K562 (cell line): ENCODE results near the gene WBP1L. TPM values are rescaled to one million over a fixed set of nuclear protein-coding genes. Genes with fewer than 3 reads are reported as not detected.

ENCODE experiments used
- ATAC-seq: fragments of 200-7000 bp; cut with Tn5 transposase; 3 replicates; pipeline ENCODE4 v1.9.1; 2020; ENCODE audit warnings: moderate library complexity
- BruUV-seq: library from RNA; stranded (reverse); fragments of 400-500 nt; replicated peaks from 2 replicates; lab custom pipeline; 2021; lab: Mats Ljungman, UMichigan
- CTCF ChIA-PET: fragments of 300-600 bp; formaldehyde crosslinking; extraction: SDS; loops from one replicate; lab custom pipeline; 2021; ENCODE audit warnings: low intra/inter-chr PET ratio; lab: Yijun Ruan, JAX
- POLR2A ChIA-PET: fragments of 300-600, 350-650 bp; sonication (Branson Sonifier 250); formaldehyde crosslinking; extraction: SDS; loops from one replicate; lab custom pipeline; 2021; ENCODE audit warnings: antibody characterized with exemption, inconsistent platforms; lab: Yijun Ruan, JAX
- DNase-seq, 4 experiments: peaks; one replicate each; pipeline versions ENCODE4 v3.0.0 to v3.0.0-alpha.2; 2011 to 2018; ENCODE audit warnings: low spot score in 3 of 4, mixed read lengths in 3 of 4; ENCODE audit errors: extremely low read depth in 1 of 4
- FAIRE-seq: peaks from 2 replicates; lab custom pipeline; 2011; peaks lifted over from hg19 to GRCh38; lab: Jason Lieb, UNC
- H2AFZ ChIP-seq: 2 replicates; pipeline ENCODE4 v1.6.0; 2011; ENCODE audit warnings: low read depth, low read length, control low read depth, inconsistent platforms
- H3K27ac ChIP-seq: fragments of 200-600 bp; 3 replicates; pipeline ENCODE4 v1.8.0; 2011; ENCODE audit warnings: low read depth, mild to moderate bottlenecking, control low read depth, inconsistent platforms, low read length, moderate library complexity, mixed read lengths; ENCODE audit errors: extremely low read depth
- H3K27me3 ChIP-seq, 2 experiments: fragments of 300-600 bp in 1 of 2; 2 replicates in 1 of 2; 3 replicates in 1 of 2; pipeline versions ENCODE4 v1.6.0 to v1.8.0; 2011; ENCODE audit warnings: inconsistent platforms in 2 of 2, low read length in 2 of 2, mild to moderate bottlenecking in 1 of 2, mixed read lengths in 1 of 2, moderate library complexity in 1 of 2; ENCODE audit not compliant: control insufficient read depth in 2 of 2, insufficient read depth in 2 of 2
- H3K36me3 ChIP-seq: fragments of 300-600 bp; 3 replicates; pipeline ENCODE4 v1.8.0; 2011; ENCODE audit warnings: mild to moderate bottlenecking, low read length, inconsistent platforms; ENCODE audit not compliant: control insufficient read depth, insufficient read depth
- H3K4me1 ChIP-seq, 2 experiments: fragments of 200-600 bp in 1 of 2; replicated peaks in 1 of 2; 2 replicates in 1 of 2; 3 replicates in 1 of 2; pipeline versions ENCODE4 v1.5.1 to v1.8.0; 2011; ENCODE audit warnings: inconsistent platforms in 2 of 2, low read length in 2 of 2, mild to moderate bottlenecking in 1 of 2, mixed read lengths in 1 of 2, moderate library complexity in 1 of 2; ENCODE audit not compliant: control insufficient read depth in 2 of 2, insufficient read depth in 2 of 2
- H3K4me2 ChIP-seq: 2 replicates; pipeline ENCODE4 v1.6.1; 2011; ENCODE audit warnings: low read length, control low read depth, inconsistent platforms, mixed read lengths; ENCODE audit not compliant: insufficient read depth
- H3K4me3 ChIP-seq: fragments of 200-600 bp; sonication (generic), shearing (Covaris generic); 2 replicates; pipeline ENCODE4 v1.5.1; 2016; ENCODE audit warnings: control low read depth, inconsistent platforms
- H3K79me2 ChIP-seq: fragments of 200-600 bp; 3 replicates; pipeline ENCODE4 v1.8.0; 2011; ENCODE audit warnings: low read length, inconsistent platforms; ENCODE audit not compliant: control insufficient read depth, insufficient read depth
- H3K9ac ChIP-seq, 2 experiments: 2 replicates each; pipeline versions ENCODE4 v1.6.0 to v1.6.1; 2011; ENCODE audit warnings: low read depth in 2 of 2, low read length in 2 of 2, control low read depth in 1 of 2, inconsistent platforms in 1 of 2, mild to moderate bottlenecking in 1 of 2, mixed read lengths in 1 of 2; ENCODE audit not compliant: insufficient read depth in 1 of 2
- H3K9me1 ChIP-seq: one replicate; pipeline ENCODE4 v1.6.0; 2011; ENCODE audit warnings: inconsistent platforms, mild to moderate bottlenecking, low read length, moderate library complexity; ENCODE audit not compliant: control insufficient read depth, insufficient read depth
- H3K9me3 ChIP-seq: replicated peaks from 2 replicates; pipeline ENCODE4 v1.5.1; 2011; ENCODE audit warnings: low read depth, low read length, inconsistent platforms; ENCODE audit not compliant: control insufficient read depth, insufficient read depth
- H4K20me1 ChIP-seq: replicated peaks from 2 replicates; pipeline ENCODE4 v1.6.1; 2011; ENCODE audit warnings: low read length, inconsistent platforms, mixed read lengths; ENCODE audit not compliant: control insufficient read depth, insufficient read depth
- CHD2 ChIP-seq: IDR thresholded peaks from 2 replicates; pipeline ENCODE4 v1.6.1; 2011; ENCODE audit warnings: low read depth, low read length
- ILF3 ChIP-seq: fragments of 450-650 bp; IDR thresholded peaks from 2 replicates; pipeline ENCODE4 v1.6.1; 2018; ENCODE audit warnings: antibody characterized with exemption, mild to moderate bottlenecking, moderate library complexity, borderline replicate concordance
- NFRKB ChIP-seq: fragments of 450-650 bp; IDR thresholded peaks from 2 replicates; pipeline ENCODE4 v1.6.1; 2016; ENCODE audit warnings: low read depth
- NONO ChIP-seq, 2 experiments: fragments of 200-400 bp in 1 of 2; fragments of 450-650 bp in 1 of 2; formaldehyde crosslinking in 1 of 2; IDR thresholded peaks; 2 replicates each; pipeline ENCODE4 v1.6.1; 2017; ENCODE audit warnings: low read depth in 2 of 2, mild to moderate bottlenecking in 2 of 2, moderate library complexity in 2 of 2, low read length in 1 of 2
- RBM17 ChIP-seq: fragments of 200-400 bp; formaldehyde crosslinking; IDR thresholded peaks from 2 replicates; pipeline ENCODE4 v1.6.1; 2017; ENCODE audit warnings: low read depth, mild to moderate bottlenecking, low read length, borderline replicate concordance
- SMAD2 ChIP-seq: fragments of 150-350 bp; IDR thresholded peaks from 2 replicates; pipeline ENCODE4 v1.6.1; 2014; ENCODE audit warnings: low read depth, mild to moderate bottlenecking, low read length
- SMC3 ChIP-seq: conservative IDR thresholded peaks from 2 replicates; pipeline ENCODE4 v1.6.1; 2011; ENCODE audit warnings: low read depth, low read length, improper control_type of control experiment; ENCODE audit not compliant: insufficient read depth
- SP1 ChIP-seq: sonication (generic); formaldehyde crosslinking; IDR thresholded peaks from 2 replicates; pipeline ENCODE4 v1.8.1; 2022; ENCODE audit warnings: mild to moderate bottlenecking, missing genetic modification reagents
- XRCC5 ChIP-seq: fragments of 200-400 bp; formaldehyde crosslinking; IDR thresholded peaks from 2 replicates; pipeline ENCODE4 v1.6.1; 2017; ENCODE audit warnings: low read depth, mild to moderate bottlenecking, low read length
- ZNF644 ChIP-seq: fragments of 200-800 bp; sonication (Bioruptor generic); IDR thresholded peaks from 2 replicates; pipeline ENCODE4 v1.6.1; 2016; ENCODE audit warnings: low read depth, missing genetic modification characterization, missing compliant biosample characterization
- ZNF696 ChIP-seq: fragments of 250-450 bp; sonication (Bioruptor Pico); conservative IDR thresholded peaks from 2 replicates; pipeline ENCODE4 v1.4.0; 2020; ENCODE audit warnings: mild to moderate bottlenecking, moderate library complexity
- WGBS: fragments of 100-300 bp; shearing (Covaris generic); methylation state at CpG from one replicate; pipeline ENCODE4 v1.1.6; 2016; ENCODE audit warnings: low coverage, mixed read lengths; ENCODE audit not compliant: insufficient coverage; ENCODE audit errors: missing lambda C conversion rate; 5-methylcytosine and 5-hydroxymethylcytosine counted together
- in situ Hi-C: fragments of 300-500 bp; cut with MboI; formaldehyde crosslinking; loops from 4 replicates; pipeline ENCODE4 v1.15.0; 2018; ENCODE audit warnings: inconsistent platforms, mixed read lengths
- intact Hi-C: fragments of 100-400 bp; cut with micrococcal nuclease; formaldehyde crosslinking; loops from 2 replicates; pipeline ENCODE4 v1.14.2; 2022
- polyA plus RNA-seq, 8 experiments: library from polyadenylated mRNA; depleted of rRNA in 4 of 8; stranded (reverse) in 5 of 8; unstranded in 3 of 8; fragments of >200 nt; fragmentation: Nextera tagmentation in 2 of 8; fragmentation: Illumina TruSeq in 1 of 8; extraction: Ambion mirVana in 2 of 8; extraction: Trizol in 1 of 8; gene quantifications; 2 replicates each; pipeline versions ENCODE4 v1.2.1 to v1.2.3, GENCODE V29; 2011 to 2014; ENCODE audit warnings: inconsistent platforms in 1 of 8, missing spikeins in 1 of 8
- total RNA-seq, 7 experiments: library from RNA; depleted of rRNA in 6 of 7; stranded (reverse); fragments of >200 nt in 6 of 7; fragmentation: Illumina TruSeq in 2 of 7; extraction: Trizol in 2 of 7; gene quantifications; 2 replicates each; pipeline versions ENCODE4 v1.2.1 to v1.2.3, GENCODE V29; 2011 to 2021; ENCODE audit warnings: low replicate concordance in 1 of 7
- TF ChIP-seq, protein P1 (sequence below): sonication (generic); formaldehyde crosslinking; IDR thresholded peaks from 2 replicates; pipeline ENCODE4 v1.8.0; 2022; ENCODE audit warnings: missing genetic modification reagents, mild to moderate bottlenecking, moderate library complexity, borderline replicate concordance
- TF ChIP-seq, protein P2 (sequence below): sonication (generic); formaldehyde crosslinking; IDR thresholded peaks from 2 replicates; pipeline ENCODE4 v1.8.0; 2022; ENCODE audit warnings: mild to moderate bottlenecking, low read depth, missing genetic modification reagents
- TF ChIP-seq, protein P3 (sequence below): fragments of 250-450 bp; sonication (Bioruptor Pico); IDR thresholded peaks from 2 replicates; pipeline ENCODE4 v1.5.0; 2020; ENCODE audit warnings: mild to moderate bottlenecking, borderline replicate concordance

The WBP1L gene
- total and polyA plus RNA-seq, 9 of the 15 experiments (the other 6 are each of a cell fraction or from before 2014, with no cell fraction given): 3.2 to 14.4 (median 11.3) TPM

GRCh38 chr10:102775201-102775934 is 31.6 kb downstream of the WBP1L start:
- H3K9me3 ChIP-seq: no peaks in the 10 kb centered on the region
- POLR2A ChIA-PET: interaction anchor here (0.7 to 1.9 kb wide), 2 partner anchors 10 to 12 kb away, joined by 3 to 6 read pairs; no protein-coding TSS in a partner anchor
- H3K4me1 ChIP-seq: peaks cover 35 to 48% of the 10 kb centered on the region in 2 experiments
- no peak for DNase-seq
- H3K4me2 ChIP-seq: peak overlapping the region; percentile 56; the same call in 1 of the 2 replicates
- H3K36me3 ChIP-seq: peaks cover 1% of the 10 kb centered on the region; the same call in 1 of the 3 replicates
- no peak for ATAC-seq
- CTCF ChIA-PET: no interaction called here
- H3K27ac ChIP-seq: peak overlapping the region; percentile 50; the same call in 1 of the 3 replicates
- no peak overlapping the region; a peak in 1 of 4 replicates for H3K9ac ChIP-seq
- no peak for TF ChIP-seq NONO (IDR thresholded peaks at IDR 0.05; ENCODE audit: low read depth in 2 of 2, low read length in 1 of 2)
- TF ChIP-seq SP1 (CRISPR knock-in tag): no peak
- TF ChIP-seq, protein P1, sequence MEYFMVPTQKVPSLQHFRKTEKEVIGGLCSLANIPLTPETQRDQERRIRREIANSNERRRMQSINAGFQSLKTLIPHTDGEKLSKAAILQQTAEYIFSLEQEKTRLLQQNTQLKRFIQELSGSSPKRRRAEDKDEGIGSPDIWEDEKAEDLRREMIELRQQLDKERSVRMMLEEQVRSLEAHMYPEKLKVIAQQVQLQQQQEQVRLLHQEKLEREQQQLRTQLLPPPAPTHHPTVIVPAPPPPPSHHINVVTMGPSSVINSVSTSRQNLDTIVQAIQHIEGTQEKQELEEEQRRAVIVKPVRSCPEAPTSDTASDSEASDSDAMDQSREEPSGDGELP: no peak
- TF ChIP-seq, protein P2, sequence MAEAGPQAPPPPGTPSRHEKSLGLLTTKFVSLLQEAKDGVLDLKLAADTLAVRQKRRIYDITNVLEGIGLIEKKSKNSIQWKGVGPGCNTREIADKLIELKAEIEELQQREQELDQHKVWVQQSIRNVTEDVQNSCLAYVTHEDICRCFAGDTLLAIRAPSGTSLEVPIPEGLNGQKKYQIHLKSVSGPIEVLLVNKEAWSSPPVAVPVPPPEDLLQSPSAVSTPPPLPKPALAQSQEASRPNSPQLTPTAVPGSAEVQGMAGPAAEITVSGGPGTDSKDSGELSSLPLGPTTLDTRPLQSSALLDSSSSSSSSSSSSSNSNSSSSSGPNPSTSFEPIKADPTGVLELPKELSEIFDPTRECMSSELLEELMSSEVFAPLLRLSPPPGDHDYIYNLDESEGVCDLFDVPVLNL (CRISPR knock-in tag): no peak
- no peak for TF ChIP-seq SMC3
- no peak for TF ChIP-seq SMAD2
- TF ChIP-seq XRCC5: no peak
- TF ChIP-seq NFRKB: no peak
- no peak for TF ChIP-seq ILF3
- no peak for TF ChIP-seq ZNF644 (tag)
- no peak for TF ChIP-seq CHD2
- TF ChIP-seq ZNF696 (CRISPR knock-in tag): no peak
- TF ChIP-seq, protein P3, sequence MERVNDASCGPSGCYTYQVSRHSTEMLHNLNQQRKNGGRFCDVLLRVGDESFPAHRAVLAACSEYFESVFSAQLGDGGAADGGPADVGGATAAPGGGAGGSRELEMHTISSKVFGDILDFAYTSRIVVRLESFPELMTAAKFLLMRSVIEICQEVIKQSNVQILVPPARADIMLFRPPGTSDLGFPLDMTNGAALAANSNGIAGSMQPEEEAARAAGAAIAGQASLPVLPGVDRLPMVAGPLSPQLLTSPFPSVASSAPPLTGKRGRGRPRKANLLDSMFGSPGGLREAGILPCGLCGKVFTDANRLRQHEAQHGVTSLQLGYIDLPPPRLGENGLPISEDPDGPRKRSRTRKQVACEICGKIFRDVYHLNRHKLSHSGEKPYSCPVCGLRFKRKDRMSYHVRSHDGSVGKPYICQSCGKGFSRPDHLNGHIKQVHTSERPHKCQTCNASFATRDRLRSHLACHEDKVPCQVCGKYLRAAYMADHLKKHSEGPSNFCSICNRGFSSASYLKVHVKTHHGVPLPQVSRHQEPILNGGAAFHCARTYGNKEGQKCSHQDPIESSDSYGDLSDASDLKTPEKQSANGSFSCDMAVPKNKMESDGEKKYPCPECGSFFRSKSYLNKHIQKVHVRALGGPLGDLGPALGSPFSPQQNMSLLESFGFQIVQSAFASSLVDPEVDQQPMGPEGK: no peak
- TF ChIP-seq RBM17: no peak
- H4K20me1 ChIP-seq: no peaks in the 10 kb centered on the region
- no peak overlapping the region for H3K4me3 ChIP-seq
- no TSS peak for BruUV-seq
- H2AFZ ChIP-seq: no peak overlapping the region
- H3K9me1 ChIP-seq: no peaks in the 10 kb centered on the region
- in situ Hi-C loops (no loop called here), intact Hi-C loops (loop anchor here (5.0 kb wide), 1 partner anchor 33 kb away; the partner anchor contains the start of gene WBP1L)
- FAIRE-seq: no peak
- no peaks in the 10 kb centered on the region for H3K27me3 ChIP-seq
- peaks cover 37% of the 10 kb centered on the region; the same call in 2 of the 3 replicates for H3K79me2 ChIP-seq
- 88% methylated on average over 16 of the region's 16 CpGs for WGBS
